ENCODE data around the gene USP12.

DNA sequence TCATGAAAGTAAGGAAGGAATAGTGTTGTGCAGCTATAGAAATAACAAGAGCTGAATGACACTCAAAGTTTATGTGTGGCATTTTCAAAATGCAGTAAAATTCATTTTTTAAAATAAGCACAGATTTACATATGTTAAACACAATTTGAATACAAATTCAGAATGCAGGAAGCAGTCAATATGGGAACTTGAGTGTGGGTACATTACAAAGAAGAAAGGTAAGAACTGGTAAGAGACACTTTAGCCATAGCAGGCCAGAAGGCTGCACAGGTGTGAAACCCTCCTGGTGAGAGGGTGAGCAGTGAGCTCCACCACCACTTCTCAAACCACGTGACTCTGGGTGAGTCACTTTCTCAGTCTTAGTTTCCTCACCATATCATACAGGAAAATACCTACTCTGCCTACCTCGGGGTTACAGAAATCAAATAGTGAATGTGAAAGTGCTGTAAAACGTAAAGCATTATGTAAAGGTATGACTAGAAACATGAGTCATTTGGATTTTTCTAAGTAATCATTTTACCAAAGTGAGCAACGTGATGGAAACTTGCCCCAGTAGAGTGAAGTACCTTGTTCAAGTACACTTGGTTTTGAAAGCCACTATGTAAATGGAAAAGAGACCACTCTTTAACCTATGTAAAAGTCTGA lies 40.5 kb downstream of the USP12 start:
- TF ChIP-seq, protein P1, sequence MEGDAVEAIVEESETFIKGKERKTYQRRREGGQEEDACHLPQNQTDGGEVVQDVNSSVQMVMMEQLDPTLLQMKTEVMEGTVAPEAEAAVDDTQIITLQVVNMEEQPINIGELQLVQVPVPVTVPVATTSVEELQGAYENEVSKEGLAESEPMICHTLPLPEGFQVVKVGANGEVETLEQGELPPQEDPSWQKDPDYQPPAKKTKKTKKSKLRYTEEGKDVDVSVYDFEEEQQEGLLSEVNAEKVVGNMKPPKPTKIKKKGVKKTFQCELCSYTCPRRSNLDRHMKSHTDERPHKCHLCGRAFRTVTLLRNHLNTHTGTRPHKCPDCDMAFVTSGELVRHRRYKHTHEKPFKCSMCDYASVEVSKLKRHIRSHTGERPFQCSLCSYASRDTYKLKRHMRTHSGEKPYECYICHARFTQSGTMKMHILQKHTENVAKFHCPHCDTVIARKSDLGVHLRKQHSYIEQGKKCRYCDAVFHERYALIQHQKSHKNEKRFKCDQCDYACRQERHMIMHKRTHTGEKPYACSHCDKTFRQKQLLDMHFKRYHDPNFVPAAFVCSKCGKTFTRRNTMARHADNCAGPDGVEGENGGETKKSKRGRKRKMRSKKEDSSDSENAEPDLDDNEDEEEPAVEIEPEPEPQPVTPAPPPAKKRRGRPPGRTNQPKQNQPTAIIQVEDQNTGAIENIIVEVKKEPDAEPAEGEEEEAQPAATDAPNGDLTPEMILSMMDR (conservative IDR thresholded peaks at IDR 0.05; ENCODE audit: low read length): no peak
- TF ChIP-seq EZH2phosphoT487 (IDR thresholded peaks at IDR 0.05; ENCODE audit: borderline replicate concordance, low read depth, low read length): no peak
